ENCODE data around the gene BUD23. TPM values are rescaled to one million over a fixed set of nuclear protein-coding genes. Genes with fewer than 3 reads are reported as not detected.

The BUD23 gene
- polyA plus RNA-seq, 1 donor = 76.7 TPM

DNA sequence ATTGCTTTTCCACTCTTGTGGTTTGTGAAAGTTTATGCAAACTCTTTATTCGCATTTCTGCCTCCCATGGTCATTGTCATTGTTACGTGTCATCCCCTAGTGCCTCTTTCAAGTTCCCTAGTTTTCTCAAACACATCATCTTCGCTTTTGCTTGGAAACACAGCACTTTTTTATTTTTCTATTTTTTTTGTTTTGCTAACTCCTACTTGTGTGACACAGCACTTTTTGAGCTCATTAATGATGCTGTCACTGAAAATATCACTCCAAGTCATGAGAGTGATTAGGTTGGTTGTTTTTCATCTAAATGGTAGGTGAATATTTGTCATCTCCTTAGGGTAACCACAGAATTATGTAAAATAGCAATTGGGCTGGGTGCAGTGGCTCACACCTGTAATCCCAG, 44.6 kb downstream of the BUD23 start:
- 73% methylated on average over 2 of the region's 3 CpGs for WGBS (ENCODE audit: insufficient coverage, low lambda C conversion rate)

DNA sequence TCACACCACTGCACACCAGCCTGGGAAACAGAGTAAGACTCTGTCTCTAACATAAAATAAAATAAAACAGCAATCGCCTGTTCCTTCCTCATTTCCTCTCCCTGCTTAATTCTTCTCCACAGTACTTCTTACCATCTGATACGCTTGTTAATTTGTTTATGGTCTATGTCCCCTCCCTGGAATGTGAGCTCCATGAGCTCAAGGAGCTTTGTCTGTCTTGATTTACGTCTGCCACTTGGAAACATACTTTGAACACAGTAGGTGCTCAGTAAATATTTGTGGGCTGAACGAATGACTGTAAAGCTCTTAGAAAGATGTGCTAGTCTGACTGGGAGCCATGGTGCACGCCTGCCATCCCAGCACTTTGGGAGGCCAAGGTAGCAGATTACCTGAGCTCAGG, 45.2 kb downstream of the BUD23 start:
- Histone ChIP-seq H3K27ac (ENCODE audit: low read length) (no peak overlapping the region), H3K27me3 (ENCODE audit: control insufficient read depth, insufficient read depth, low read length) (no peaks in the 10 kb centered on the region), H3K4me1 (ENCODE audit: control insufficient read depth, insufficient read depth, low read length) (no peaks in the 10 kb centered on the region), H3K4me3 (ENCODE audit: low read length) (no peak overlapping the region), H3K9me3 (ENCODE audit: control insufficient read depth, low read depth, low read length) (no peaks in the 10 kb centered on the region), H3K36me3 (ENCODE audit: control insufficient read depth, insufficient read depth, low read length) (no peaks in the 10 kb centered on the region)
- DNase-seq = no peak
- no CpG with 5 or more reads among the region's 5 CpGs for WGBS (ENCODE audit: insufficient coverage, low lambda C conversion rate)

More for the DNA sequence above, 44.6 kb downstream of the BUD23 start:
- DNase-seq = no peak
- no peaks in the 10 kb centered on the region for H3K27me3 ChIP-seq (ENCODE audit: control insufficient read depth, insufficient read depth, low read length)
- no peaks in the 10 kb centered on the region for H3K4me1 ChIP-seq (ENCODE audit: control insufficient read depth, insufficient read depth, low read length)
- no peak overlapping the region for H3K27ac ChIP-seq (ENCODE audit: low read length)
- H3K4me3 ChIP-seq (ENCODE audit: low read length) = no peak overlapping the region
- no peaks in the 10 kb centered on the region for H3K36me3 ChIP-seq (ENCODE audit: control insufficient read depth, insufficient read depth, low read length)
- no peaks in the 10 kb centered on the region for H3K9me3 ChIP-seq (ENCODE audit: control insufficient read depth, low read depth, low read length)

DNA sequence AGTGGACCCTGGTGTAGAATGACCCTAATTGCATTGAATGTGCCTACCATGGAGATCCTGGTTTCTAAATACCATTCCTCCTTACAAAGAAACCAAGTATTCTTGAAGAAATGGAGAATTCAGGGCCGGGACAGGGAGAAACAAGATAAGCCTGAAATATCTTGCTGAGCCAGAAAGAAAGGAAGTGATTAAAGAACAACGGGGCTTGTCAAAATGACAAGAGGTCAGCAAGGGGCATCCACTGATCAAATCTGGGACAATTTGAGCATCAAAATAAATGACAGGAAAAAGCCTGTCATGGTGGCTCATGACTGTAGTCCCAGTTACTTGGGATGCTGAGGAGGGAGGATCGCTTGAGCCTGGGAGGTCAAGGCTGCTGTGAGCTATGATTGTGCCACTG, 47.1 kb downstream of the BUD23 start:
- Histone ChIP-seq H3K4me1 (ENCODE audit: control insufficient read depth, insufficient read depth, low read length) (peaks cover 6% of the 10 kb centered on the region), H3K4me3 (ENCODE audit: low read length) (no peak overlapping the region), H3K9me3 (ENCODE audit: control insufficient read depth, low read depth, low read length) (no peaks in the 10 kb centered on the region), H3K27ac (ENCODE audit: low read length) (no peak overlapping the region), H3K36me3 (ENCODE audit: control insufficient read depth, insufficient read depth, low read length) (no peaks in the 10 kb centered on the region), H3K27me3 (ENCODE audit: control insufficient read depth, insufficient read depth, low read length) (no peaks in the 10 kb centered on the region)
- no CpG with 5 or more reads among the region's 3 CpGs for WGBS (ENCODE audit: insufficient coverage, low lambda C conversion rate)
- DNase-seq = no peak

DNA sequence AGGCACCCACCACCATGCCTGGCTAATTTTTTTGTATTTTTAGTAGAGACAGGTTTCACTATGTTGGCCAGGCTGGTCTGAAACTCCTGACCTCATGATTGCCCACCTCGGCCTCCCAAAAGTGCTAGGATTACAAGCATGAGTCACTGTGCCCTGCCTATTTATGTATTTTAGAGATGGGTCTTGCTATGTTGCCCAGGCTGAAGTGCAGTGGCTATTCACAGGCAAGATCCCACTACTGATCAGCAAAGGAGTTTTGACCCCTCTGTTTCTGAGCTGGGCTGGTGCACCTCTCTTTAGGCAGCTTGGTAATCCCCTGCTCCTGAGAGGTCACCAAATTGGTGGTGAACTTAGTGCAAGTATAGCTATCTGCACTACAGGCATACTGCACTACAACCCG, 49.0 kb downstream of the BUD23 start:
- no peak for DNase-seq
- H3K4me1 ChIP-seq (ENCODE audit: control insufficient read depth, insufficient read depth, low read length) = peaks cover 22% of the 10 kb centered on the region
- WGBS (ENCODE audit: insufficient coverage, low lambda C conversion rate) = no CpG with 5 or more reads among the region's 2 CpGs
- no peaks in the 10 kb centered on the region for H3K27me3 ChIP-seq (ENCODE audit: control insufficient read depth, insufficient read depth, low read length)
- H3K36me3 ChIP-seq (ENCODE audit: control insufficient read depth, insufficient read depth, low read length) = peaks cover 18% of the 10 kb centered on the region
- no peaks in the 10 kb centered on the region for H3K9me3 ChIP-seq (ENCODE audit: control insufficient read depth, low read depth, low read length)
- no peak overlapping the region for H3K4me3 ChIP-seq (ENCODE audit: low read length)
- H3K27ac ChIP-seq (ENCODE audit: low read length) = no peak overlapping the region

DNA sequence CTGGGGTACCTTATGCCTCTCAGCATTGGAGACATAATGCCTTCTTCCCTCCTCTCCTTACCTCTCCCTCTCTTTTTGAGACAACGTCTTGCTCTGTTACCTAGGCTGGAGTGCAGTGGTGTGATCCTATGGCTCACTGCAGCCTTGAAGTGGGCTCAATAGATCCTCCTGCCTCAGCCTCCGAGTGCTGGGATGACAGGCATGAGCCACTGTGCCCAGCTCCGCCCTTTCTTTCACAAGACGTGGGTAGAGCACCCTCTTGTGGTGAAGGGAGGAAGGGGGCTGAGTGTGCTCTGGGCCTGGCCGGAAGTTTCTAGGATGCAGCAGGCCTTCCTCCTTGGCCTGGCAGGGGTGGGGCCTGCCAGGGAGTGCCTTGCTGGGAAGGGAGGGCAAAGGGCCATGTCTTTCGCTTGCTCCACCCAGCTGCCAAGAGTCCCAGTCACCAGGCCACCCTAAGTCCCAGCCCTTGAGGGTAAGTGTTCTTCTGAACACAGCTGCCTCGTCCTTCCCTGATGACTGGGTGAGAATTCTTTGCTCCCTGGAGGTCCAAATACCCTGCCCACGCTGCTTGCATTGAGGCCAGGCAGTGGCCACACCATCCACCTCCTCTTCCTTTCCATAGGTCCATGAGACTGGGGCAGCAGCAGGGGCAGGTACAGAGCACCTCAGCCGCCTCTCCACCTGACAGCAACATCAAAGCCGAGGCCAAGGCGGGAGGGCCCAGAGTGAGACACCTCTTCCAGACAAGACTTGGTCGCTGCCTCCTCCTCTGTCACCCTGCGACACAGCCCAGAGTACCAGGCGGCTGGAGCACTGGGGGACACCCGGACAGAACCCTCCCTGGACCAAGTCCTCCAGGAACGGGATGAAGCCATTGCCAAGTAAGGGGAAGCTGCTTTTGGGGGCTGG, 51.5 kb downstream of the BUD23 start:
- Histone ChIP-seq H3K27me3 (ENCODE audit: control insufficient read depth, insufficient read depth, low read length) (no peaks in the 10 kb centered on the region), H3K9me3 (ENCODE audit: control insufficient read depth, low read depth, low read length) (no peaks in the 10 kb centered on the region), H3K4me1 (ENCODE audit: control insufficient read depth, insufficient read depth, low read length) (peaks cover 30% of the 10 kb centered on the region), H3K27ac (ENCODE audit: low read length) (peak overlapping the region; percentile 94), H3K4me3 (ENCODE audit: low read length) (peak overlapping the region; percentile 13), H3K36me3 (ENCODE audit: control insufficient read depth, insufficient read depth, low read length) (peaks cover 23% of the 10 kb centered on the region)
- 40% methylated on average over 1 of the region's 16 CpGs for WGBS (ENCODE audit: insufficient coverage, low lambda C conversion rate)
- DNase-seq = peak; percentile 95 to 96

DNA sequence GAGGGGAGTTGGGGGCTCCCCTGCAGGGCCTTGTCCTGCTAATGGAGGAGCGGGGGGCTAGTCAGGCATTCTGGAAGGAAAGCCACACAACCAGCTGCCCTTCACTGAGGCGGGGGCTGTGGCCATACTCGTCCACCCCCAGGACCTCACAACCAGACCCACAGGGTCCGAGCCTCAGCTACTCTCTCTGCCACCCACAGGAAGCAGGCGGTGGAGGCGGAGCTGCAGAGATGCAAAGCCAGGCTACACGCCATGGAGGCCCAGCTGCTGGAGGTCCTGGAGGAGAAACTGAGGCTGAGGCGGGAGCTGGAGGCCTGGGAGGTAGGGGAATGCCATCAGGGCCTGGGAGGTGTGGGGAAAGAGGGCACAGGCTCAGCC, 52.1 kb downstream of the BUD23 start:
- Histone ChIP-seq H3K4me1 (ENCODE audit: control insufficient read depth, insufficient read depth, low read length) (peaks cover 30% of the 10 kb centered on the region), H3K9me3 (ENCODE audit: control insufficient read depth, low read depth, low read length) (no peaks in the 10 kb centered on the region), H3K27ac (ENCODE audit: low read length) (peak overlapping the region; percentile 94), H3K27me3 (ENCODE audit: control insufficient read depth, insufficient read depth, low read length) (no peaks in the 10 kb centered on the region), H3K4me3 (ENCODE audit: low read length) (peak overlapping the region; percentile 13), H3K36me3 (ENCODE audit: control insufficient read depth, insufficient read depth, low read length) (peaks cover 23% of the 10 kb centered on the region)
- no peak for DNase-seq
- no CpG with 5 or more reads among the region's 8 CpGs for WGBS (ENCODE audit: insufficient coverage, low lambda C conversion rate)

DNA sequence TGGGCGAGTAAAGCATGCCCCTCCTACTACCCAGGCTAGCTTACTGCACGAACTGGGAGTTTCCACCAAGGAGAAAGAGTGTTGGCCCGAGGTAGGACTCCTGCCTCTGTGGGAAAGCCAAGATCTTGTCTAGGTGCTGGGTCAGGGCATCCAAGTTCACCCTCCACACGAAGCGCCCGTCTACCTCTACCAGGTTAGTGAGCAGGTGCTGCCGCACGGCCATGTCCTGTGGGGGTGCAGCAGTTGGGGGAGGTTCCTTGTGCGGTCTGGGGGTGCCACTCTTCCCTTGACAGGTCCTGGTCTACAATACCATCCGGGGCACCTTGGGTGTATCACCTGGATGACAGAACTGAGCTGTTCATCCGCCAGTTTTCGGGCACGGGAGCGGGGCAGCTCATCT, 53.5 kb downstream of the BUD23 start:
- Histone ChIP-seq H3K9me3 (ENCODE audit: control insufficient read depth, low read depth, low read length) (no peaks in the 10 kb centered on the region), H3K4me3 (ENCODE audit: low read length) (no peak overlapping the region), H3K36me3 (ENCODE audit: control insufficient read depth, insufficient read depth, low read length) (peaks cover 23% of the 10 kb centered on the region), H3K4me1 (ENCODE audit: control insufficient read depth, insufficient read depth, low read length) (peaks cover 40% of the 10 kb centered on the region), H3K27ac (ENCODE audit: low read length) (no peak overlapping the region), H3K27me3 (ENCODE audit: control insufficient read depth, insufficient read depth, low read length) (no peaks in the 10 kb centered on the region)
- no CpG with 5 or more reads among the region's 14 CpGs for WGBS (ENCODE audit: insufficient coverage, low lambda C conversion rate)
- no peak for DNase-seq

DNA sequence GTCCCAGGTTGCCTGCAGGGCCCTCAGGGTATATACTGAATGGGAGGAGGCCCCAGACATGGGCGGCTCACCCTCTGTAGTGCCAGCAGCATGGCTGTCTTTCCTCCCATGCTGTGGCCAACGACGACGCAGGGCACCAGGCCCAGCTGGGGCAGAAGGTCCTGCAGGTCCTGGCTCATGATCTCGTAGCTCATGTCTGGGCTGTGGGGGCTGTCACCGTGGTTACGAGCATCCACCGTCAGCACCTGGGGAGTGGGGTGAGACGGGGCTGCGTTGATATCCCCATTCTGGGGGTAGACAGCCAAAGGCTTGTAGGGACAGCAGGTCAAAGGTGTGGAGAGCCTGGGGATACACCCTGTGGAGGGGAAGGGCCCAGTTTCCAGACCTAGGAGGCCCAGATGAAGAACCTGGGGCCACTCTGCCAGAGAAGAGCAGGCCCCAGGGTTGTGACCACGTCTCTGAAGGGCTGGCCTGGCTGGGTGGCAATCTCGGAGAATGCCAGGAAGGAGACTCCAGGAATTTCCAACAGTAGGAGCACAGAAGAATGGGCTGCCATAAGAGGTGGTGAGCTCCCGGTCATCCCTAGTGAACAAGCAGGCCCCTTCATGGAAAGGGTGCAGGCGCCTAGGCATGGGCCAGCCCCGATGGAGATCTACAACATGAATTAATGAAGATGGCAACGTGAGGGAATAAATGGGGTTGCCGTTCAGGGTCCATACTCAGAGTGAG, 54.3 kb downstream of the BUD23 start:
- no peak for DNase-seq
- H3K4me1 ChIP-seq (ENCODE audit: control insufficient read depth, insufficient read depth, low read length) = peaks cover 48% of the 10 kb centered on the region
- no CpG with 5 or more reads among the region's 17 CpGs for WGBS (ENCODE audit: insufficient coverage, low lambda C conversion rate)
- H3K36me3 ChIP-seq (ENCODE audit: control insufficient read depth, insufficient read depth, low read length) = peaks cover 23% of the 10 kb centered on the region
- peak overlapping the region; percentile 94 for H3K4me3 ChIP-seq (ENCODE audit: low read length)
- H3K27ac ChIP-seq (ENCODE audit: low read length) = peak overlapping the region; percentile 98
- H3K9me3 ChIP-seq (ENCODE audit: control insufficient read depth, low read depth, low read length) = no peaks in the 10 kb centered on the region
- no peaks in the 10 kb centered on the region for H3K27me3 ChIP-seq (ENCODE audit: control insufficient read depth, insufficient read depth, low read length)

DNA sequence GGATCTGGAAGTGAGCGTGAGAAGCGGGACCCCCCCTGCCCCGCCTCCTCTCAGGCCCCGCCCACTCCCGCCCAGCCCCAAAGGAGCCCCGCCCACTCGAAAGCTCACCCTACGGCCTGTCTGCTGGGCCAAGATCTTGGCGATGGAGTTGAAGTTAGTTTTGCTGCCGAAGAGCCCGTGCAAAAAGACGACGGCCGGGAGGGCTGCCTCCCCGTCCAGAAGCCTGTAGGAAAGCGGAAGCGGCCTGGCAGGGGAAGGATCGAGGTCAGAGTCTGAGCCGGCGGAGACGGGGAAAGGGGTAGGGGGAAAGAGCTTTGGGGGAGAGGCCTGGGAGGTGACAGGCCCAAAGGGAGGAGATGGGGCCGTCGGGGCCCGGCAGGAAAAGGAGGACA, 54.8 kb downstream of the BUD23 start:
- DNase-seq = peak in 1 of 2 donors; percentile 73
- WGBS (ENCODE audit: insufficient coverage, low lambda C conversion rate) = no CpG with 5 or more reads among the region's 24 CpGs
- Histone ChIP-seq H3K27ac (ENCODE audit: low read length) (peak overlapping the region; percentile 98), H3K4me1 (ENCODE audit: control insufficient read depth, insufficient read depth, low read length) (peaks cover 51% of the 10 kb centered on the region), H3K36me3 (ENCODE audit: control insufficient read depth, insufficient read depth, low read length) (peaks cover 23% of the 10 kb centered on the region), H3K27me3 (ENCODE audit: control insufficient read depth, insufficient read depth, low read length) (no peaks in the 10 kb centered on the region), H3K9me3 (ENCODE audit: control insufficient read depth, low read depth, low read length) (no peaks in the 10 kb centered on the region), H3K4me3 (ENCODE audit: low read length) (peak overlapping the region; percentile 94)

DNA sequence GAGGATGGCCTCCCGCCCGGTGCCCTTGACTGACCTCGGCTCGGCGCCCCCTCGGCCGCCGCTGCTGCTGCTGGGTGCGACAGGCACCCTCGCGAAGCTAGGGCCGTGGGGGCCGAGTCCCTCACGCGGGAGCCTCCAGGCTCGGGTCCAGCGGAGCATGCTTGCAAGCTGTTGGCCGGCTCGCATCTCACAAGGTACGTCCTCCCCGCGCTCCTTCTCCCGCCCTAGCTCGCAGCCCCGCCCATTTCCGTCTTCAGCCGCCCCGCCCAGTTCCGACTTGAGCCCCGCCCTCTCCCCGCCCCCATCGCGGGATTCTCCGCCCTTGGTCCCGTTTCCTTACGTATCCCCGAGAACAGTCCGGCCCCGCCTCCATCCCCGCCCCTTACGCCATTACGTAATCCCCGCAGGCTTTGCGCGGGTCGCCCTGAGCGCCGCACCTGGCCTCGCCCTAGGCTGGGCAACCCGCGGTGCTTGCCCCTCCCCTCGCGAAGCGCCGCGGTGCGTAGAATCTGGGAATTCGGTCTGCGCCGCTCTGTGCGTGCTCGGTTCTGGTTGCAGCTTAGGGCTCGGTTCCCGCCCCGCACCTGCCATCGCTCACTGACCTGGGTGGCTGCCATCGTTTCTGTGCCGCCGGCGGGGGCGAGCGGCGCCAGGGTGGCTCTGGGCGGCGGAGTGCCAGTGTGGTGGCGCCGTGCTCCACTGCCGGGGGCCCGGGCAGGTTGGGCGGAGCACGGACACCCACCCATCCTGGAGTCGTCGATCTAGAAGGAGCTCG, 55.4 kb downstream of the BUD23 start, which contains the start of gene ABHD11:
Gene ABHD11 (minus strand): TSS at position 191 of the 775 bp plus-strand sequence. CDS start 32 bp downstream, at position 159.
- Histone ChIP-seq H3K36me3 (ENCODE audit: control insufficient read depth, insufficient read depth, low read length) (peaks cover 23% of the 10 kb centered on the region), H3K9me3 (ENCODE audit: control insufficient read depth, low read depth, low read length) (no peaks in the 10 kb centered on the region), H3K4me1 (ENCODE audit: control insufficient read depth, insufficient read depth, low read length) (peaks cover 57% of the 10 kb centered on the region), H3K27ac (ENCODE audit: low read length) (peak within 1 kb of the TSS; percentile 98), H3K27me3 (ENCODE audit: control insufficient read depth, insufficient read depth, low read length) (no peaks in the 10 kb centered on the region), H3K4me3 (ENCODE audit: low read length) (peak within 1 kb of the TSS; percentile 94)
- no CpG with 5 or more reads among the region's 84 CpGs for WGBS (ENCODE audit: insufficient coverage, low lambda C conversion rate)
- DNase-seq = peak; percentile 97 to 98

Data from large intestine (tissue), 3 donors.